Right lobe of liver (tissue), 4 donors: Measurements from ENCODE around the gene CD300LD.
A peak's percentile ranks its signal among the peaks of the same experiment; 100 is the strongest.

Experiments
- CTCF ChIP-seq, 4 donors: fragments of 200-600 bp in 3 of 4; fragments of 450-650 bp in 1 of 4; IDR thresholded peaks; one replicate each; pipeline versions ENCODE4 v1.5.1 to v1.8.0; 2016 to 2022; ENCODE audit warnings: antibody characterized with exemption in 4 of 4, mild to moderate bottlenecking in 2 of 4
- POLR2A ChIP-seq: fragments of 450-650 bp; IDR thresholded peaks from one replicate; pipeline ENCODE4 v1.6.1; 2017; ENCODE audit warnings: antibody characterized with exemption, mild to moderate bottlenecking
- donor health status: DM: no; HTN: no; CAD: no.
- donor health status: DM: no; HTN: no; CAD: no.
- donor health status: DM: no; HTN: yes; CAD: no.

DNA sequence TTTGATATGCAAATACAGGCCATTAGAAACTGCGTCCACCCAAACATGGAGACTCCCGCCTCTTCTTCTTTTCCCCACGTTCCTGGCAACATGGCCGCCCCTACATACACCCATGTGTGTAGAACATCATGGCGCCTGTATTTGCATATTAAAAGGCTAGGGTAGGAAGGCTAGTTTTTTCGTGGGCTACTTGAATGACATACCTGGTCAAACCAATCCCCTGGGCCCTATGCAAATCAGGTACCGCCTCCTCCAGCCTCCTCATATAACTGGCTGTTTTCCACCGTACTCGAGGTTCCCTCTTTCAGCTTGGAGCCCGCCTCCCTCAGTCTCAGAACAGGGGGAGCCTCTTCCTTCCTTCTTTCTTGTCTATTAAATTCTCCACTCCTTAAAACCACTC is 60.0 kb downstream of the CD300LD start:
- no peak for TF ChIP-seq CTCF (IDR thresholded peaks at IDR 0.05)
- peak; percentile 58 for TF ChIP-seq POLR2A
